ENCODE data around the gene NFIB. TPM values are rescaled to one million over a fixed set of nuclear protein-coding genes. Genes with fewer than 3 reads are reported as not detected.

The NFIB gene
- total and polyA plus RNA-seq, 2 of the 4 experiments (the other 2 are of a cell fraction): 1.4 to 2.0 TPM

DNA sequence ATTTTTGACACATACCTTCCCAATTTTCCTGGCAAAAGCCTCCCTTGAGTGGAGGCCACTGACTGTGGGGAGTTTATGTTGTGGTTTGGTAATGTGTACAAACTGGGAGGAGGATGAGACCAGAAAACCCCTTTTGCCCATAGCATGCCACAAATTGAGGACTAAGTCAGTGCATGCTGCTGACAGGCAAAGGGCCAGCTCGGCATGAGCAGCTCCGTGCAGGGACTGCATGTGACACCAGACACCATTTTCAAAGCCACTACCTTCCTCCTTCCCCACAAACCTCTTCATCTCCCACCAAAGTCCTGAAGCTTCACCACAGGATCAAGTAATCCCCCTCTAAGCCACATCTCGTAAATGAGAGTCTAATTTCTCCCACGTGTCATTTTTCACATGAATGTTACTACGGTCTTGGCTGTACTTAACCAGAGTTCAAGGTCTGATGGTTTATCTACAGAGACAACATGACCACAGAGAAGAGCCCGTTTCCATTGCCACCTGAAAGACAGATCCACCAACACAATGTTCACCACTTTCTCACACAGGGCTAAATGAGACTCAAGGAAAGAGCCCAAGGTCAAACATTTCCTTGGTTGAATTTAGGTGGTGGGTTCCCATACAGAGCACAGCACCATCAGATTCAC, 106.5 kb downstream of the NFIB start:
- no peak overlapping the region for H2BK5ac ChIP-seq (ENCODE audit: low read depth, low read length, poor library complexity, severe bottlenecking)
- H3K27me3 ChIP-seq (ENCODE audit: control insufficient read depth, insufficient read depth, low read length): no peaks in the 10 kb centered on the region
- no peak overlapping the region for H2BK15ac ChIP-seq (ENCODE audit: low read depth, low read length)
- WGBS, 2 experiments (ENCODE audit: extremely low coverage in 2 of 2, insufficient read length in 1 of 2): 90% methylated on average over 3 of the region's 6 CpGs; no CpG with 5 or more reads in 1 of the 2 experiments
- no peak overlapping the region for H3K9ac ChIP-seq (ENCODE audit: low read depth, low read length)
- H3K79me1 ChIP-seq (ENCODE audit: low read depth in 1 of 2, low read length in 2 of 2): no peaks in the 10 kb centered on the region
- no peaks in the 10 kb centered on the region for H4K20me1 ChIP-seq (ENCODE audit: insufficient read depth, low read length)
- no peak overlapping the region for H3K4ac ChIP-seq (ENCODE audit: low read depth, low read length)
- H4K91ac ChIP-seq (ENCODE audit: insufficient read depth, low read depth, low read length): no peak overlapping the region
- BruUV-seq (replicated peaks): no TSS peak
- no peak overlapping the region for H3K56ac ChIP-seq (ENCODE audit: extremely low read depth, insufficient read depth, low read length)
- no peak overlapping the region for H2AK9ac ChIP-seq (replicated peaks; ENCODE audit: low read depth, low read length, poor library complexity)
- H3K27ac ChIP-seq (ENCODE audit: insufficient read depth, low read length): no peak overlapping the region
- no peak overlapping the region for H3K18ac ChIP-seq (ENCODE audit: low read depth, low read length)
- H3K23ac ChIP-seq (ENCODE audit: low read depth, low read length): no peak overlapping the region
- dilution Hi-C loops (cut with HindIII; ENCODE audit: low sequenced_read_pairs, unreplicated experiment) (no loop called here), in situ Hi-C loops (cut with MboI; ENCODE audit: low sequenced_read_pairs) (no loop called here), intact Hi-C loops (cut with micrococcal nuclease) (no loop called here)
- H3K36me3 ChIP-seq (ENCODE audit: control insufficient read depth, insufficient read depth, low read length): no peaks in the 10 kb centered on the region
- no peak overlapping the region for H3K4me3 ChIP-seq (ENCODE audit: insufficient read depth, low read depth, low read length)
- no peaks in the 10 kb centered on the region for H3K4me1 ChIP-seq (ENCODE audit: control insufficient read depth, insufficient read depth, low read length)
- H3K4me2 ChIP-seq (ENCODE audit: low read depth, low read length): no peak overlapping the region
- no peak overlapping the region for H4K5ac ChIP-seq (ENCODE audit: low read depth, low read length)
- 0 out of 2 replicates have a peak, but pooled peaks cover 6% of the 10 kb centered on the region for H3K9me1 ChIP-seq (ENCODE audit: insufficient read depth, low read length)
- H3K14ac ChIP-seq (replicated peaks; ENCODE audit: low read depth, low read length): no peak overlapping the region
- no peak overlapping the region for H2AFZ ChIP-seq (replicated peaks; ENCODE audit: low read length, poor library complexity)
- CTCF ChIA-PET: no interaction called here
- DNase-seq: no peak
- no peak overlapping the region for H4K8ac ChIP-seq (ENCODE audit: low read depth in 2 of 2, low read length in 2 of 2)
- no peak overlapping the region for H2BK120ac ChIP-seq (ENCODE audit: low read depth, low read length)
- H3K9me3 ChIP-seq (ENCODE audit: control insufficient read depth, insufficient read depth, low read length): no peaks in the 10 kb centered on the region
- POLR2A ChIA-PET (ENCODE audit: unreplicated experiment): no interaction called here
- no peak overlapping the region for H2AK5ac ChIP-seq (ENCODE audit: low read depth, low read length)
- no peak overlapping the region; the same call in 1 of the 2 replicates for H2BK20ac ChIP-seq (ENCODE audit: low read depth, low read length)
- TF ChIP-seq RCOR1 (IDR thresholded peaks at IDR 0.05; ENCODE audit: insufficient replicate concordance, low read length) (no peak), NFE2L2 (IDR thresholded peaks at IDR 0.05; ENCODE audit: low read depth, low read length) (no peak), MAFK (IDR thresholded peaks at IDR 0.05; ENCODE audit: low read depth, low read length) (no peak)
- ATAC-seq (ENCODE audit: low read depth): no peak
